Measurements from ENCODE around the gene GYS2. TPM values are rescaled to one million over a fixed set of nuclear protein-coding genes. Genes with fewer than 3 reads are reported as not detected.

Gene GYS2
- total and polyA plus RNA-seq, 10 donors, result 0.05 TPM; not detected in 9

DNA sequence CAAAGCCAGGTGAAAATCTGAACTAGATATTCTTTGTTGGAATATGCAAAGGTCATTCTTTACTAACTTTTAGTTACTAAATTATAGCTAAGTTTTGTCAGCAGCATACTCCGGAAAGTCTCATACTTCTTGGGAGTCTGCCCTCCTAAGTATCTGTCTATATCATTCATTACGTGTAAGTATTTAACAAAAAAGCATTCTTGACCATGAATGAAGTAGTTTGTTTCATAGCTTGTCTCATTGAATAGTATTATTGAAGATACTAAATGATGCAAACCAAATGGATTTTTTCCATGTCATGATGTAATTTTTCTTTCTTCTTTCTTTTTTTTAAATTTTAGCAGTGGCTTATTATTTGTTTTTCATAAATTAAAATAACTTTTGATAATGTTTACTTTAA lies 88.4 kb downstream of the GYS2 start:
- TF ChIP-seq, protein P1, sequence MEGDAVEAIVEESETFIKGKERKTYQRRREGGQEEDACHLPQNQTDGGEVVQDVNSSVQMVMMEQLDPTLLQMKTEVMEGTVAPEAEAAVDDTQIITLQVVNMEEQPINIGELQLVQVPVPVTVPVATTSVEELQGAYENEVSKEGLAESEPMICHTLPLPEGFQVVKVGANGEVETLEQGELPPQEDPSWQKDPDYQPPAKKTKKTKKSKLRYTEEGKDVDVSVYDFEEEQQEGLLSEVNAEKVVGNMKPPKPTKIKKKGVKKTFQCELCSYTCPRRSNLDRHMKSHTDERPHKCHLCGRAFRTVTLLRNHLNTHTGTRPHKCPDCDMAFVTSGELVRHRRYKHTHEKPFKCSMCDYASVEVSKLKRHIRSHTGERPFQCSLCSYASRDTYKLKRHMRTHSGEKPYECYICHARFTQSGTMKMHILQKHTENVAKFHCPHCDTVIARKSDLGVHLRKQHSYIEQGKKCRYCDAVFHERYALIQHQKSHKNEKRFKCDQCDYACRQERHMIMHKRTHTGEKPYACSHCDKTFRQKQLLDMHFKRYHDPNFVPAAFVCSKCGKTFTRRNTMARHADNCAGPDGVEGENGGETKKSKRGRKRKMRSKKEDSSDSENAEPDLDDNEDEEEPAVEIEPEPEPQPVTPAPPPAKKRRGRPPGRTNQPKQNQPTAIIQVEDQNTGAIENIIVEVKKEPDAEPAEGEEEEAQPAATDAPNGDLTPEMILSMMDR (IDR thresholded peaks at IDR 0.05 in 8 of 11, conservative IDR thresholded peaks at IDR 0.05 in 3 of 11), result no peak
- TF ChIP-seq POLR2A (IDR thresholded peaks at IDR 0.05) (no peak), POLR2AphosphoS5 (IDR thresholded peaks at IDR 0.05) (no peak)
- Histone ChIP-seq H3K36me3 (peaks cover 0 to 72% (median 35%) of the 10 kb centered on the region in 6 donors), H3K9me3 (no peaks in the 10 kb centered on the region), H3K27ac (no peak overlapping the region), H3K4me1 (no peaks in the 10 kb centered on the region), H3K27me3 (replicated peaks in 1 of 7) (no peaks in the 10 kb centered on the region), H3K4me3 (no peak overlapping the region)
- 94 to 98% (median 97%) methylated on average over 2 of the region's 2 CpGs for WGBS, 5 donors
- intact Hi-C loops (cut with DNase I; ENCODE audit: low total_unique reads), result loop anchor here (10.0 kb wide), 1 partner anchor 129 kb away; no protein-coding TSS in a partner anchor
- DNase-seq, result no peak

DNA sequence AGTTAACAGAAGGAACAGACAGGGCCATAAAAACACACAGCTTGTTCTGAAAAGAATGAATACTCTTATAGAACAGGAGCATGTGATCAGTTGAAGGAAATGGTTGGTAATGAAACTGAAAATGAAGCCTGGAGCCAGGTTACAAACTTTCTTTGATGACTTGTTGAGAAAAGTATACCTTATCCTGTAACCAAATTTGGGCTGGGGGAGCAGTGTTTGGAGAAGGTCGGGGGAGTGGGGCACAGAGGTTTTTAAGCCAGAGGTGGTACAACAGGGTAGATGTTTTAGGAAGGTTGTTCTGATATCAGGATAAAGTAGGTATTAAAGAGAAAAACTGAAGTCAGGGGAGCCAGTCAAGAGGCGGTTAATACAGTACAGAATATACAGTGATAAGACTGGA lies 94.9 kb downstream of the GYS2 start:
- H3K36me3 ChIP-seq, result peaks cover 0 to 73% (median 31%) of the 10 kb centered on the region in 6 donors

GRCh38 chr12:21507849-21508248 lies 96.8 kb downstream of the GYS2 start:
- no peaks in the 10 kb centered on the region for H3K27me3 ChIP-seq (replicated peaks in 1 of 7)
- WGBS, 5 donors, result 85 to 99% (median 91%) methylated on average over 2 of the region's 2 CpGs
- intact Hi-C loops (cut with DNase I; ENCODE audit: low total_unique reads), result no loop called here
- no peak overlapping the region for H3K4me3 ChIP-seq
- H3K4me1 ChIP-seq, result peaks cover 14 to 62% (median 31%) of the 10 kb centered on the region in 6 donors
- TF ChIP-seq, protein P1 (IDR thresholded peaks at IDR 0.05 in 8 of 11, conservative IDR thresholded peaks at IDR 0.05 in 3 of 11), result no peak
- TF ChIP-seq POLR2A (IDR thresholded peaks at IDR 0.05), result no peak
- no peak for TF ChIP-seq POLR2AphosphoS5 (IDR thresholded peaks at IDR 0.05)
- H3K27ac ChIP-seq, result no peak overlapping the region
- DNase-seq, result no peak
- H3K9me3 ChIP-seq, result no peaks in the 10 kb centered on the region
- H3K36me3 ChIP-seq, result peaks cover 0 to 53% (median 18%) of the 10 kb centered on the region in 6 donors

More for the DNA sequence above, 94.9 kb downstream of the GYS2 start:
- H3K9me3 ChIP-seq, result no peaks in the 10 kb centered on the region
- H3K4me1 ChIP-seq, result peaks cover 0 to 43% (median 12%) of the 10 kb centered on the region in 6 donors
- DNase-seq, result no peak
- intact Hi-C loops (cut with DNase I; ENCODE audit: low total_unique reads), result loop anchor here (10.0 kb wide), 1 partner anchor 135 kb away; no protein-coding TSS in a partner anchor
- no peak overlapping the region for H3K4me3 ChIP-seq
- TF ChIP-seq POLR2A (IDR thresholded peaks at IDR 0.05), result no peak
- no peak for TF ChIP-seq POLR2AphosphoS5 (IDR thresholded peaks at IDR 0.05)
- peak overlapping the region in 4 of 8 donors; percentile 26 to 38 (median 34) for H3K27ac ChIP-seq
- WGBS, 5 donors, result 32 to 41% (median 39%) methylated on average over 2 of the region's 2 CpGs
- H3K27me3 ChIP-seq (replicated peaks in 1 of 7), result no peaks in the 10 kb centered on the region

DNA sequence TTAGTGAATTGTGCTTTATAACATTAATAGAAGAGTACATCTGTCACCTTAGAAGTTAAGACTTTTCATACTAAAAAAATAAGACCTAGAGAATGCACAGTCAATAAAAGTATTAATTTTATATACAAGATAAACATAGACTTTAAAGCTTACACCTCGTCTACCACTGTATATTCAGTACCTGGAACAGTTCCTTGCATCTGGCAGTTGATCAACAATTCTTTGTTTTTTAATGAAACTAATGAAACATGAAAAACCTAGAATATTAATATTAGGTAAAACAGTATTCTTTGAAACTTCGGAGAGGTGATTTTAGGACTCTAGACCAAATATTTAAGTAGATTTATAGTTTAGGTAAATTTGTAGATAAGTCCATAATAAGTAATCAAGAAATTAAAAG lies 98.8 kb downstream of the GYS2 start:
- Histone ChIP-seq H3K36me3 (peaks cover 0 to 34% (median 10%) of the 10 kb centered on the region in 6 donors), H3K4me3 (no peak overlapping the region), H3K27me3 (replicated peaks in 1 of 7) (no peaks in the 10 kb centered on the region), H3K9me3 (no peaks in the 10 kb centered on the region), H3K27ac (no peak overlapping the region), H3K4me1 (peaks cover 21 to 74% (median 39%) of the 10 kb centered on the region in 6 donors)
- intact Hi-C loops (cut with DNase I; ENCODE audit: low total_unique reads), result no loop called here
- DNase-seq, result no peak
- 39 to 78% (median 60%) methylated on average over 2 of the region's 2 CpGs for WGBS, 5 donors
- TF ChIP-seq POLR2AphosphoS5 (IDR thresholded peaks at IDR 0.05), result no peak
- TF ChIP-seq POLR2A (IDR thresholded peaks at IDR 0.05), result no peak
- TF ChIP-seq, protein P1 (IDR thresholded peaks at IDR 0.05 in 8 of 11, conservative IDR thresholded peaks at IDR 0.05 in 3 of 11), result no peak
